HG03460 (cell line): Measurements from ENCODE around the gene SULF2.
"Not testable (repeated sequence)": the region's sequence is repeated elsewhere in the genome, so short reads cannot be mapped to it uniquely, and the experiment has no call there.

Experiments
- ATAC-seq: cut with Tn5 transposase; IDR thresholded peaks from one replicate; pipeline ENCODE4 v1.9.1; 2021; ENCODE audit not compliant: unreplicated experiment

SULF2 gene

DNA sequence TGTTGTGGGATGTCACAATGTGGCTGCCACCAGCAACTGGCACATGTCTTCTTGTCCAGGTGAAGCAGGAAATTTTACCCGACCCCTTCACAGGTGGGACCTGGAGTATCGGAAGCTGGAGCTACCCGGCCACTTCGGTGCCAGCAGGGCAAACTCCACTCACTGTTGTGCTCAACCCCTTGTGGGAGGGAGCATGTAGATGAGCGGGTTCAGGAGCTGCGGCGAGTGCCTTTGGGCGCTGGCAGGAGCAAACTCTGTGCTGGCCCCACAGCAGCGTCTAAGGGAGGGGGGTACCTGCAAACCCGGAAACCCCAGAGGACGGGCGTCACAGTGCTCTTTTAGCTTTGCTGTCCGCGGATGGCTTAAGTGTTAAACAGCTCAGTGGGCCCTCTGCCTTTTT, 20.7 kb upstream of the SULF2 start:
- no peak for ATAC-seq

DNA sequence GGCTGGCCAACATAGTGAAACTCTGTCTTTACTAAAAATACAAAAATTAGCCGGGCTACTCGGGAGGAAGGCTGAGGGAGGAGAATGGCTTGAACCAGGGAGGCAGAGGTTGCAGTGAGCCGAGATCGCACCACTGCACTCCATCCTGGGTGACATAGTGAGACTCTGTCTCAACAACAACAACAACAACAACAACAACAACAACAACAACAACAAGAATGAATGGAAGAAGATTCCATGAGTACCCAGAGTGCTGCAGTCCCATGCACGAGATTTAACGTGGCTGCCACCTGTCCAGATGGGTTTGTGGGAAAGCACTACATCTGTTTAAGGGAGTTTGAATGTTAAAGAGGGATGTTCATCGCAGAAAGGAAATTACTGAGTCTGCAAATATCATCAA, 19.7 kb upstream of the SULF2 start:
- not testable (repeated sequence) for ATAC-seq

DNA sequence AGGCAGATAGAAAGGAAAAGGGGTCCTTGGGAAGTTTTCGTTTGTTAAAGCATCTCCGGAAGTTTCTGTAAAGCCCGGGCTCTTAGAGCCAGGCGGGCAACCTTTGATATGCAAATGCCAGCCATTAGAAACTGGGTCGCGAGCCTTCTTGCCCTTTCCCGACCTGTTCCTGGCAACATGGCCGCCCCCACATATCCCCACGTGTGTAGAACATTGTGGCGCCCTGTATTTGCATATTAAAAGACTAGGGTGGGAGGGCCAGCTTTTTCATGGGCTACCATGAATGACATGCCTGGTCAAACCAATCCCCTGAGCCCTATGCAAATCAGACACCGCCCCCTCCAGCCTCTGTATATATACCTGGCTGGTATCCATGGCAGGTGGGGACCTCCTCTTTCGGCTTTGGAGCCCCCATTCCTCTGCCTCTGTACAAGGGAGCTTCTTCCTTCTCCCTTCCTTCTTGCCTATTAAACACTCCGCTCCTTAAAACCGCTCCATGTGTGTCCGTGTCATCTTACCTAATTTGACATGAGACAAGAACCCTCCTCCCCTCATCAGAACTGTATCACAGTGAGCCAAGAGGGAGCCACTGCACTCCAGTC, 19.0 kb upstream of the SULF2 start:
- not testable (repeated sequence) for ATAC-seq

DNA sequence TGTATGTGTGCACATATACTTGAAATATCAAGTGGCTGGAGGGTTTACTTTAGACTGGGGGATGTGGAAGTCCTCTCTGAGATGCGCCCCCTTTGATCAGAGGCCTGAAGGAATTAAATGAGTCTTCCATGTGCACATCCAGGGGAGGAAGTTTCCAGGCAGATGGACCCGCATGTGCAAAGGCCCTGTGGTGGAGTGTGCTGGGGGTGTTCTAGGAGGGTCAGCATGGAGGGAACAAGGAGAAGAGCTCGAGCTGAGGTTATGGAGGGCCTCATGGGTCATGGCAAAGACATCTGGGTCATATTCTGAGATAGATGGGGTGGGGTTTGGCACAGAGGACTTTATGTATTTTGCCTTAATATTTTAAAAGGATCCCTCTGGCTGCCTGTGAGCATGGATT, 17.7 kb upstream of the SULF2 start:
- ATAC-seq: no peak

DNA sequence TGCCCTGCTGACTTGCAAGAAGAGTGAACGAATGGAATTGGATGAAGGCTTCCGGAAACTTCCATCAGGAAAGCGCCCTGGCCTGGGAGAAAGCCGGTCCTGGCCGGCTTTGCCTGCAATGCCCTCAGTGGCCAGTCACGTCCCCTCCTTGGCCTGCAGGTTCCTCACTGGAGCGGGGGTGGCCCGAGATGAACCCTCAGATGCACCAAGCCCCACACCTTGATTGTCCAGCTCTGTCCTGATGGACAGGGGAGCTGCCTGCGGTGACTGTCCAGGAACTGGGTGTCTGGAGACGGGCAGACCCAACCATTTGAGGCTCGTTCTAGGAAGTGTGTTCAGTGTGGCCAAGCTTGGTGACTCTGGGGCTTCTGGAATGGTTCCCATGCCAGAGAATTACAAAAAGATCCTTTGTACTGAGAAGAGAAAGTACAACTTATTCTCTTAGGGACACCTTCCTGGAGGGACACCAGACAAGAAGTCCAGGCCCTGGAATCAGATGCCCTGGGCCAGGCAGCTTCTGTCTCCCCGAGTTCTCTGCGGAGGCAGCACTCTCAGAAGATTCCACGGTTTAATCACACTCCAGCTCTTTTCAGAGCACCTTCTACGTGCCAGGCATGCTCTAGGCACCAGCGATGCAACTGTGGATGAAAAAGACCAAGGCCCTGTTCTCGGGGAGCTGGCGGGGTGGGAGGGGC, 17.1 kb upstream of the SULF2 start:
- ATAC-seq: no peak

DNA sequence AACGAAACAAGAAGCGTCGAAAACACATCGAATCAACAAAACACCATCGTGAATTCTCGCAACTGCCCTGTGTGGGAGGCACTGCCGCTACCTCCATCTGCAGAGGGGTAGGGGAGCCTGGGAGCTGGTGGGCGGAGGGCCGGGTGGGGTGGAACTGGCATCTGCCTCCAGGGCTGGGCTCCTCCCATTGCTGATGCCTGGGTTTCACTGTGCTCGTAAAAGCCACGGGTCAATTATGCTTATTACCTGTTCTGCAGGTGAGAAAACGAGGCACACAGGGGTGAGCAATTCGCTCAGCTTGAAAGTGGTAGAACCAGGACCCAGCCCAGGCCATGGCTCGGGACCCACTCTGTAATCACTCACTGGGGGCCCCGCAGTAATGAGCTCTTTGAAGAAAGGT, 16.5 kb upstream of the SULF2 start:
- ATAC-seq: no peak

DNA sequence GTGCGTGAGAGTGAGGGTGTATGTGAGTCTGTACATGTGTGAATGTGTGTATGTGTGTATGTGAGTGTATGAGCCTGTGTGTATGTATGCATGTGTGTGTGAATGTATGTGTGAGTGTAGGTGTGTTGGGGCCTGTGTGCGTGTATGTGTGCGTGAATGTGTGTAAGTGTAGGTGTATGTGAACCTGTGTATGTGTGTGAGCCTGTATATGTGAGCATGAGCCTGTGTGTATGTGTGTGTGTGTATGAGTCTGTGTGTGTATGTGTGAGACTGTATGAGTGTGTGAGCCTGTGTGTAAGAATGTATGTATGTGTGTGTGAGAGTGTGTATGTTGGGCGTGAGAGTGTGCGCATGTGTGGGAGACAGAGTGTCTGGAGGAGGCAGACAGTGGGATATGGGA, 15.8 kb upstream of the SULF2 start:
- ATAC-seq: no peak

DNA sequence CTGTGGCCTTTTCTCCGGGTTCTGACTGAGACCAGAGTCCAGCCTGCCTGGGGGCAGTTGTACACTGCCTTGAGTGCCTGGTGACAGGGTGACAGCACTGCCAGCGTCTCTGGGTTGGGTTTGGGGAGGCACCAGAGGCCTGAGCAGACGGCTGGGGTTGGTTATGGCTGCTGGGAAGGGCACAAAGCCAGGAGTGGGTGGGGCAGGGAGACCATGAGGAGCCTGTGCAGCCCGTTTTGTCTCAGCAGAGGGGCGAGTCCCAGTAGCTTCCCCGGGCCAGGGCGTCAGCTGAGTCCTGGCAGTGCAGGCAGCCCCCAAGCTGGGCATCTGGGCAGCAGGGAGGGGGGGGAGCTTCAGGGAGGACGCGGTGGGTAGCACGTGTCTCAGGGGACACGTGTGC, 15.3 kb upstream of the SULF2 start:
- no peak for ATAC-seq

DNA sequence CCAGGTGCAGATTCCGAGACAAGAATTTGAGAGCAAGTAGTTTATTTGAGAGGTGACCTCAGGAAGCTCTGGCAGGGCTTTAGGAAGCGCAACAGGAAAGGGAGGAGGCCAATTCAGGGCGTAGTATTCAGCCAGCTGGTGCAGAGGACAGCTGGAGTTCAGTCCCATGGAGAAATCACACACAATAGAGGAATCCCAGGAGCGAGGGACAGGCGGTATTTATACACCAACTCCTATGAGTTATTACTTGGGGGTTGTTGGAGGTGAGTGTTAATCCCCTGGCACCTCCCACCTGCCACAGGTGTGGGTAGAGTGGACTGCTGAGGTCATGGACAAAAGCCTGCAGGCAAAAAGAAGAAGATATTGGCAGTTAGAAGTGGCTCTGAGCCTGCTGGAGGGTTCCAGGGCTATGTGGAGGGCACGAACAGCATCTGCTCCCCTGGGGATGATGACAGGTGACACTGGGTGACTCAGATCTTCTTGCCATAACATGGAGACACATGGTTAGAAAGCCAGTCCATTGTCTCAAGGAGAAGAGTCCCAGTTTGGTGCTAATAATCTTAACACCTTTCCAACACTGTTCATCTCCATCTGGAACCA, 13.9 kb upstream of the SULF2 start:
- ATAC-seq: no peak

DNA sequence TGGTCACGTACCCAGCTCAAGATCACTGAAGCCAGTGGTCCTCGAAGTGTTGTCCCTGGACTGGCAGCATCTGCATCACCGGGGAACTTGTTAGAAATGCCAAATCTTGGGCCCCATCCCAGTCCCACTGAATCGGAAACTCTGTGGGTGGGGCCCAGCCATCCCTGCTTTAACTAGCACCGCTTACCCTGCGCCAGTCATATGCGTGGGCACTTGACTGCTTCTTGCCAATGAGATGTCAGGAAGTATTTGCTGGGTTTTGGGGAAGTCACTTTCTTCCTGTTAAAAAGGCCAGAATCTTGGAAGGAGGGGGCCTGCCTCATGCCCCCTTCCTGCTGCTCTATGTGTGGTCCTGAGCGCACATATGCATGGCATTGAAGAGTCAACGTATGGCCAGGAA, 11.7 kb upstream of the SULF2 start:
- no peak for ATAC-seq

DNA sequence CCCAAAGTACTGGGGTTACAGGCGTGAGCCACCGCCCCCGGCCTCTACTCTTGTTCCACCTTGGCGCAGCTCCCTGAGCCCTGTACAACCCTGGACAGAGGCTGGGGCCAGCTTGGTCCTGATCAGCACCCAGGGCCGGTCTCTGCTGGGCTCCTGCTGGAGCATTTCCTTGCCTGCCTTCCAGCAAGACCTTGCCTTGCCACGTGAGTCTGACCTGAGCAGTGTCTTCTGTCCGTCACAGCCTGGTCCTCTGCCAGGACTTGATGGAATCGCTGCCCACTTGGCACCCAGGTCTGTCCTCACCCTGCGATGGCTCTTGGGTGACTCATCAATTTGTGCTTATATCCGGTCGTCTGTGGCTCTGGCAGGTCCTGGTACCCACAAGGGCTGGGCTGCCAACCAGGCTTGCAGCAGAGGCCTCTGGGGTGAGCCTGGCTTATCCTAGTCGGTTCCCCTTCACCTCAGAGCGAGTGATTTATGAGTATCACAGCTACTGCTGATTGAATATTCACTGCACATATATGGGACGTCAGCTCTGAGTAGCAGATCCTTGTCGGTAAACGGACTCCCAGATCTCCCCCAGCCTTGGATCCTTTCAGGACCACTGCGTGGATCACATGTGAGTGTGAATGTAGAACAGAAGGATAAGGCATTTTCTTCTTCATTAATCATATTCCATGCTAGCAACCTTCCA, 10.1 kb upstream of the SULF2 start:
- ATAC-seq: no peak

DNA sequence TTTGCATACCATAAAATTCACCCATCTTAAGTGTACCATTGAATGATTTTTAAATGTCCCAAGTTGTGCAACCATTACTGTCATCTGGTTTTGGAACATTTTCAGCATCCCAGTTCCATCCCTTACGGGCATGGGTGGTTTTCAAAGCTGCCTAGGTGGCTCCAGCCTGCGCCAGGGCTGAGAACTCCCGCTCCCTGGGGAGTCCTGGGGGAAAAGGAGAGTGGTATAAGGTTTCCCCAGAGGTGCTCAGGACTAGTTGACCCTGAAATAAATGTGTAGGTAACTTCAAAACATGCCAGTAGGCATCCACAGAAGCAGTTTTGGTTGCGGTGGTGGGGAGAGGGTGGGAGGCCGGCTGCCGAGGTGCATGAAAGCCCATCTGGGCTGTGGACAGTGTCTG, 9.0 kb upstream of the SULF2 start:
- not testable (repeated sequence) for ATAC-seq

DNA sequence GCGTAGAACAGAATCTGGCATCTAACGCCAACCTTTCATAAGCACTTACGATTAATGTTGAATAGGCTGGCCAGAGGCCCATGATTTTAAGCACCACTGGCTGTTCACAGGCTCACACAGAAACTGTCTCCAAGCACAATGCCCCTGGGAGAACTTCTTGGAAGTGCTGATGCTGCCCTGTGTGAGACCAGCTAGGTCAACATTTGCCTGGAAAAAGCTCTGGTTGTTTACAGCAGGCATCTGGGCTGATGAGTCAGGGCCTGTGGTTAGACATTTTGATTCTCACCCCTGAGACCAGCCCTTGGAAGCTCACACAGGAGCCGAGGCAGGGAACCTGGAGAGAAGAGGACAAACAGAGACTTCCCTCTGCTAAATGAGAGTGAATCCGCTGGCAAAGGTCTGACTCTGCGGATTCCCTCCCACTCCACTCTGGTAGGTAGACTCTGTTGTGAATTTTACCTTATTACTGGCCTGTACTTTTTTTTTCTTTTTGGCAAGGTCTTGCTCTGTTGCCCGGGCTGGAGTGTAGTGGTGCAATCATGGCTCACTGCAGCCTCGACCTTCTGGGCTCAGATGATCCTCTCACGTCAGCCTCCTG, 6.8 kb upstream of the SULF2 start:
- ATAC-seq: no peak

DNA sequence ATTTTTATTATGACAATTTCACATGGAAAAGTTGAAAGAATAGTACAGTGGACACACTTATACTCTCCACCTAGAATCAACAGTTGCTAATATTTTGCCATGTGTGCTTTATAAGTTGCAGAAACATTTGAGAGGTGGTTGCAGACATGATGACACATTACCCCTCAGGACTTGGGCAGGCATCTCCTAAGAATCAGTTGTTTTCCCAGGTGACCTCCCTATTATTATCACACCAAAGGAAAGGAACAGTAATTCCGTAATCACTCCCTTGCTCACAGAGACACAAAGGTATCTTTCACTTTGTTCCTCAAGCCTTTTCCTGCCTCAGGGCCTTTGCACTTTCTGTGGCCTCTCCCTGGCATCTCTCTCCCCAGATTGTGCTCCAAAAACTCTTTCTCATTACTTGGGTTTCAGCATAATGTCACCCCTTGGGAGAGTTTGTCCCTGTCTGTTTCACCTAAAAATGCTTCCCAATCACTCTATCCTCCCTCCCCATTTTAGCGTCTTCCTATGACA, 5.9 kb upstream of the SULF2 start:
- no peak for ATAC-seq

DNA sequence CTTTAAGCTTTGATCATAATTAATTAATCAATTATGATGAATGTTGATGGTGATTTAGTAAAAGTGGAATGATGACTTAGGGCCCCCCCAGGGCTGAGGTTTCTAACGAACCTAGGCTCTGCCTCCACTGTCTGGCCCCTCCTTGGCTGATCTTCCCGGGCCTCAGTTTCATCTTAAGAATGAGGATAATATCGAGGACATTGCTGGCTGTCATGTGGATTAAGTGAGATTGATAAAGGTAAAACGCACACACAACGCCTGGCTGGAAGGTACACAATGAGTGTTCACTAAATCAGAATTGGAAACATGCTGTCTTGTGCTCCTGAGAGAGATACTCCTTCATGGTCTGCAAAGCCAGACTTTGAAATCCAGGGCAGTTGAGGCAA, 5.3 kb upstream of the SULF2 start:
- no peak for ATAC-seq

DNA sequence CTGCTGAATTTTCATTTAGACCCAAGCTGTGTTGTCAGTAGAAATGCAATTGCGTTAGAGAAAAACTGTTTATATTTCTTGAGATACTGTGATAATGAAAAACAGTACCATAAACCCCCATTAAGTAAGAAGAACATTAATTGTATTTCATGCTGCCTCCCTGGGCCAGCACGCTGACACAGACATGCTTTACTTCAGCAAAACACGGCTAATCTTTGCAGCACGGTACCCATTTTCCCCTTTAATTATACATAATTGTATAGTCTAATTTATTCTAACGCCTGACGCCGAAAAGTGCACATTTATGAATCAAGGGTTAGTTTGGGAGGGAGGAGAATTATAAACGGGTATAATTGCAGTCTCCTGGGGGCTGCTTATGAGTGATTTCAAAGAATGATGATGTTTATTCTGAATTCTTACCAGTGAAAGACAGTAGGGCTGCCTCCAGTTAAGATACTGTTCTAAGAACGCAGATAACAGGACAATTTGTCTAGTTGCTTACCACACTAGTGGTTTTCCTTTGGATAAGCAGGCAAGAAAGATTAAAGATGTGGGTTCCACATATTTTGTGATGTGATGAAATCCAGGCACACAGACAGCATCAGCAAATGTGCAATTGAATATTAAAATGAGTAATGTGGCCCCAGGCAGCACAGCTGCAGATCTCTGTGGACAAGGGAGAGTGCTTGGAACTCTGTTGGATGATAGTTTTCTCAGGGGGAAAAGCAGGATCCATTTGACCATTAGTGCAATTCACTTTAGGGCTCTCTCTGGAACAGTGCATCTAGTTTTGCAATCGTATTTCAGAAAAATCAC, 4.7 kb upstream of the SULF2 start:
- no peak for ATAC-seq

DNA sequence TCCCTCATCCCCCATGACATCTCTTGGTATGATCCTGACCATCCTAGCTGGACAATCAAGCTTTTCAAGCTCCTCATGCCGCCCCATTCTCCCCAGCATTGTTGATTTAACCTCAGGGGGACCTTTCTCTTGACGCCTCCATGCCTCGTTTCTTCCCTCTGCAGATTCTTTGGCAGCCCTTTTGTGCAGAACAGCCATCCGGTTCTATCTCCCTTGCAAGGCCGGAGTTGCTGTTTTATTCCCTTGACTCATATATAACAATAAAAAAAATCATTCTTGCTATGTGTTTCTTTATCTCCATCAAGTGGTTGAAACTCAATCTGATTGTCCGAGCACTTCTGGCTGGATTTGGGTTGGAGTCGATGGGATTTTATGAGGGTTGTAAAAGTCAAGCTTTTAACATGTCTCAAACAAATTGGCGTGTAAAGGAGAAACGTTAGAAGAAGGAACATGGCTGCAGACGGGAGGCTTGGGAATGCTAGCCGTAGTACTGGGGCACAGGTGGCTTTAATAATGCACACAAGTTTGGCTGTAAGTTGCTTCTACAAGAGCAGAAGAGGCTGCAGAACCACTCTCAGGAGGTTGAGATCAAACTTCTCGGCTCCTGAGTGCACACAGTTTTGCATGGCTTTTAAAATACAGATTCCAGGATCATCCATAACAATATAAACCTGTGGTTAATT, 3.9 kb upstream of the SULF2 start:
- no peak for ATAC-seq

DNA sequence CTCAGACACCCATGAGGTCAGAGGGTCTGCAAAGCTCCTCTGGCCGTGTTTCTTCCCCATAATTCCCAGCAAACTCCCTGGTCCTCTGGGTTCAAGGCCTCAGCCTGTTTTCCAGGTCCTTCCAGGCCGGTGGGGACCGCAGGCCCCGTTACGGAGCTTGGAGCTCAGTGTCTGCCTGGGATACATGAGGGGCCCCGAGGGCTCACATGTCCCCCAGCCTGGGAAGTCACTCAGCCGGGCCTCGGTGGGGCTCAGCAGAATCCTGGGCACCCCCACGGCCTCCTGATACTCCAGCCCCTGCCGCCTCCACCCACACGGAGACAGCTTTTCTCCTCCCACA, 3.4 kb upstream of the SULF2 start:
- no peak for ATAC-seq

DNA sequence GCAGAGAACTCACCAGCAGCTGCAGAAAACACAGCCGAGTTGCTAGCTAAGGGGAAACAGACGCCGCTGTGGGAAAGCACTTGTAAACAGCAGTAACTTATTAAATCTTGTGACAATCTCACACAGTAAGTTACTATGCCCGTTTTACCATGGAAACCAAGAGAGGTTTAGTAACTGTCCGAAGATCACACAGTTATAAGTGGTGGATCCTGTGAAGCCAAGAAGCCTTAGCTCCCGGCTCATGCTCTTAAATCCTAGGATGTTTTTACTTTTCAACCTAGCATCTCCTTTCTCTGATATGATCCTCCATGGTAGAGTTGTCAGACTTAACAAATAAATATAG, 1.5 kb upstream of the SULF2 start:
- no peak for ATAC-seq
